GM21619 (cell line): ENCODE data around the gene TMEM52.

Source experiments
- ATAC-seq: cut with Tn5 transposase; IDR thresholded peaks from one replicate; pipeline ENCODE4 v1.9.1; 2021; ENCODE audit not compliant: unreplicated experiment

The TMEM52 gene

GRCh38 chr1:1916851-1917251 lies 2.2 kb downstream of the TMEM52 start:
- ATAC-seq: no peak

- no peak for ATAC-seq
These were observed 2.9 kb downstream of the TMEM52 start for GRCh38 chr1:1915911-1916840.

GRCh38 chr1:1914971-1915692 lies 3.9 kb downstream of the TMEM52 start, which contains the start of gene CALML6:
CALML6 (plus strand) TSS chr1:1915260; CDS start chr1:1915281, 21 bp downstream.
- ATAC-seq: no peak

GRCh38 chr1:1914101-1914970 lies 4.7 kb downstream of the TMEM52 start:
- no peak for ATAC-seq

DNA sequence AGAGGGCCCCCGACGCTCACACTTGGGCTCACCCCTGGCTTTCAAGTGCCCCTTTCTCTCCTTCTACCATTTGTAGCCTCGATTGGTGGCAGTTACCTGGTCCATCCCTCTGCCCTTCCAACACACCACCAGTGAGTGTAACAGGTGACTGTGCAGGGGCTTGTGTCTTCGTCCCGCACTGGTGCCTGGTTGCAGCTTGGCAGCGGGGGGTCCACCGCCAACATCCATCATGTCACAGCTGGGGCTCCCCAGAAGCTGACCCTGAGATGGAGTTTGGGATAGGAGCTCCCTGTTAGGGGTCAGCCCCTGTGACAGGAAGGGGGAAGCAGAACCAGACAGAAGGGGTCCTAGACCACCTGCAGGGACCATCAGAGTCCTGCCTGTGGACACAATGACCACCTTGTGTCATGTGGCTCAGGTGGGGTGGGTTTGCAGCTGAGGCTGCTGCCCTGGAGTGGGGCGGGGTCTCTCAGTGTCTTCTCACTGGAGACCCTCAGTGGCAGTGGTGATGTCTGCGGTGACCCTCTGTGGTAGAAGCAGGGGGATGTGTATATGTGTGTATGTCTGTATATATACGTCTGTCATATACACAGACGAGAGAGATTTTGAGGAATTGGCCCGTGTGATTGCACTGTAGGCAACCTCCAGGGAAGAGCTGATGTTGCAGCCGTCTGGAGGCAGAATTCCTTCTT lies 7.6 kb downstream of the TMEM52 start:
- ATAC-seq: no peak

DNA sequence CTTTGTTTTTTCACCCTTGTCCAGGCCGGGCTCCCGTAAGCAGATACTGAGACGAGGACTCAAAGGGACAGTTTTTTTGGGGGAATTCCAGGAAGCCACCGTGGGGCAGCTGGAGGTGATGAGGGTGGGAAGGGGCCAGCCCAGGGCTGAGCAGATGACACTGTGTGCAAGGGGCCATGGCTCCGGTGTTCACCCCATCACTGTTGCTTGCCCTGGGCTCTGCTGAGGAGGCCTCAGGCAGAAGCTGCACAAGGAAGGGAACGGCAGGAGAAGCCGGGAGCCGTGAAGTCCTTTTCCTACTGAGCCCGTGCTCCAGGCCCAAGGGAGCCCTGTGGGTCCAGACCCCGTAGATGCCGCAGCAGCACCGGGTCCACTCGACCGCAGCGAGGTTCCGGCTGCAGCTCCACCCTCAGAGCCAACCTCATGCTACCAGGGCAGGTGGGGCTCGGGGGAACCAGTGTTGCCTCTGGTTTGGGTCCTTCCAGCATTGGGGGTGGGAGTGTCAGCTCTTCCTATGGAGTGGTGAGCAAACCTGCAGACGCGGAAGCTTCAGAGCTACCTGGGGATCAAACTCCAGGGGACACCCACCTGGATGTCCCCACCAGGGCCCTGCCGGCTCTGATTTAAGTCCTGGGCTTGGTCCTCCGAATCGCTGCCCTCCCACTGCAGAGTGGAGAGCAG lies 8.3 kb downstream of the TMEM52 start:
- ATAC-seq: no peak

DNA sequence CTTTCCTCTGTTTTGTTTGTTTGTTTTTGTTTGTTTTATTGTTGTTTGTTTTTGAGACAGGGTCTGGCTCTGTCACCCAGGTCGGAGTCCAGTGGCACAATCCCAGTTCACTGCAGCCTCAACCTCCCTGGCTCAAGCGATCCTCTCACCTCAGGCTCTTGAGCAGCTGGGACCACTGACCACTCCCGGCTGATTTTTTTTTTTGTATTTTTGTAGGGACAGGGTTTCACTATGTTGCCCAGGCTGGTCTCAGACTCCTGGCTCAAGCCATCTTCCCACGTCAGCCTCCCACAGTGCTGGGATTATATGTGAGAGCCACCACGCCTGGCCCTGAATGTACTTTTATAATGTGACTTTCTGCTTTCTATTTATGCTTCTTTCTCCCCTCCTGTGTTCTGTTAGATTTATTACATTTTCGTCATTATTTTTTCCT lies 9.0 kb downstream of the TMEM52 start:
- no peak for ATAC-seq

DNA sequence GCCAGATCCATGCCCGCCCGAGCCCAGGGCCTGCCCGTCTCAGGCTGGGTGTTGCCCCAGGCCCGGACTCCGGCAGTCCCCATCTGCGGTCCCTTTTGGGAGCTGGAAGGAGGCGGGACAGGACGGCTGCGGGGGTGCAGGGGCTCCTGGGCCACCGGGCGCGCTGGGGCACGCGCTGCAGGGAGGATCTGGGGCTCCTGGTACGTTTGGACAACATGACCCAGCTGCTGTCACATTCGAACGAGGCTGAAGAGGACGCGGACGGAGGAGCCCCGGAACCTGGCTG lies 10.6 kb downstream of the TMEM52 start:
- no peak for ATAC-seq

DNA sequence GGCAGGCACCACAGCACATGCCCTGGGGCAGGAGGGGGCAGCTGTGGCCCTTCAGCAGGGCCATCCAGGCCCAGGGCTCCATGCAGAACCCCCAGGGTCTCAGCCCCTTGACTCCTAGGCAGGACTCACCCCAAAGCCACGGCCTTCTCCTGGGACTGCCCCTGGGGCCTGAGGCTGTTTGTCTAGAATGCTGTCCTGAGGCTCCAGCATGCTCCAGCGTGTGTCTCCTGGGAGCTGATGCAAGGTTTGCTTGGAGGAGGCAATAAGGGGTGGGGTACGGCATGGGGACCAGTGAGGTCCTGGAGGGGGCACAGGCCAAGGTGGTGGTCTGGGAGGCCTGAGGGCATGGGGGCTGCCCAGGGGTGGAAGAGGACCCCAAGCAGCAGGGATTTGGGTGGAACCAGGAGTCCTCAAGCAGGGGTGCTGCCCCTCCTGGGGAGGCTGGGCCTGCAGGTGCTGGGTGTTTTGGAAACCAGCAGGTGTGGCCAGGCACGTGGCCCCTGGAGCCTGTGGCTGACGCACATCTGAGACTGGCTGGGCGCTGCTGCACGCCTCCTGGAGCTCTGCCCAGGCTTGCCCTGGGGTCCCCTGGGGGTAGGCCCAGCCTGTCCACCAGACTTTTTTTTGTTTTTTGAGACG lies 11.9 kb downstream of the TMEM52 start:
- ATAC-seq: no peak

DNA sequence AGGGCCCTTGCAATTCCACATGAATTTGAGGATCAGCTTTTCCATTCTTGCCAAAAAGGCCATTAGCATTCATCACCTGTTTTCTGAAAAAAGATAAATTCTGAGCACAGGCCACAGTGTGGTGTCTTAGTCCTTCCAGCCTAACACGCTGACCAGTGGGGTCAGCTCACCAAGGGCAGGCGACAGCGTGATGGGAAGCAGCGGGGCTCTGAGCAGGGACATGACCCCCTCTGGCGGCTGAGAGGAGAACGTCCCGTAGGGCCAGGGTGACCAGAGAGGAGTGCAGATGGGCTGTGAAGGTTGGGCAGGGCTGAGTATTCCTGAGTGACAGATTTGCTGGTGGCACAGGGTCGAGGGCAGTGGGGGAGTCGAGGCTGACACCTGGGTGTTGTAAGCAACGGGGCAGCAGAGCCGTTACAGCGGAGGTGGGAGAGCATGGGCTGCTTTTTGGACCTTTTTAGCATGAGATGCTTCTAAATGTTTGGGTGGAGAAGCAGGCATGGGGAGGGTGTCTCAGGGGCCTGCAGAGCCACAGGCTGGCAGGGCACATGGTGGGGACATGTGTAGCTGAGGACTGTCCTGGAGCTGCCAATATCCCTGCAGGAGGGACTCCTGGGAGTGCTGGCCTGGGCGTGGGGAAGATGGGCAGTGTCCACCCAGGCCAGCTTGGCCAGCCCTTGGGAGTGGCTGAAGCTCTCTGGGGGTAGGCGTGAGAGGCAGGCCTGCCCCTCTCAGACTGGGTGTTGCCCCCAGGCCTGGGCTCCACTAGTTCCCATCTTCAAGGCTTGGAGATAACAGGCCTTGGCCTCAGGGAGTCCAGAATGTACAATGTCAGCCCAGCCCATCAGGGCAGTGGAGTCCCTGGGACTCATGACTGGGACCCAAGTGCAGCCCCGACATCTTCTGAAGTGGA lies 12.6 kb downstream of the TMEM52 start:
- no peak for ATAC-seq

GRCh38 chr1:1903224-1903623 lies 15.9 kb downstream of the TMEM52 start:
- ATAC-seq: no peak

DNA sequence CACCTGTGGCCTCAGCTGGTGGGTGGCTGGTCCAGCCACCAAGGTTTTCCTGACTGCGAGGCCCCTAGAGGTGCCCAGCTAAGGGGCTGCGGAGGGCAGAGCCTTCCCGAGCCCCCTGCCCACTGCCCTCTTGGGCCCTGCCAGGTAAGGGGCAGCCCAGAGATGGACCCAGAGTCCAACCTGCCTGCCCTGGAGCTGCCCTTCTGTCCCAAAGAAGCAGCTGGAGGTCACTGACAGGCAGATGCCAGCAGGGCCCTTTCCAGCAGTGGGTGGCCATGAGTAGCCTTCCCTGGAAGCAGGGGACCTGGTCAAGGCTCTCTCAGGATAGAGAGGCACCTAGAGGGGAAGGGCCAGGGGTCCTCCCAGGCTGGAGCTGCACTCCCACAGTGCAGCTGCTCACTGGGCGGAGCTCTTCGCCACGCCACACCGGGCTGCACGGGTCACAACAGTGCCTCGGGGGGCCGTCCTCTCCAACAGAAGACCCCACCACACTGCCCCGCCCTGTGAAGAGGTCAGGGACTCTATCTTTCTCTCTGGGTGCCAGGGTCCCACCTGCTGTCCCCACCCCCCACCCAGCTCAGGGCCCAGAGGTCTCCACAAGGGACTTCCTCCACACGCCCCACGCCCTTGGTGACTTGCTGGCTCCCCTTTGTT lies 17.3 kb downstream of the TMEM52 start:
- no peak for ATAC-seq

DNA sequence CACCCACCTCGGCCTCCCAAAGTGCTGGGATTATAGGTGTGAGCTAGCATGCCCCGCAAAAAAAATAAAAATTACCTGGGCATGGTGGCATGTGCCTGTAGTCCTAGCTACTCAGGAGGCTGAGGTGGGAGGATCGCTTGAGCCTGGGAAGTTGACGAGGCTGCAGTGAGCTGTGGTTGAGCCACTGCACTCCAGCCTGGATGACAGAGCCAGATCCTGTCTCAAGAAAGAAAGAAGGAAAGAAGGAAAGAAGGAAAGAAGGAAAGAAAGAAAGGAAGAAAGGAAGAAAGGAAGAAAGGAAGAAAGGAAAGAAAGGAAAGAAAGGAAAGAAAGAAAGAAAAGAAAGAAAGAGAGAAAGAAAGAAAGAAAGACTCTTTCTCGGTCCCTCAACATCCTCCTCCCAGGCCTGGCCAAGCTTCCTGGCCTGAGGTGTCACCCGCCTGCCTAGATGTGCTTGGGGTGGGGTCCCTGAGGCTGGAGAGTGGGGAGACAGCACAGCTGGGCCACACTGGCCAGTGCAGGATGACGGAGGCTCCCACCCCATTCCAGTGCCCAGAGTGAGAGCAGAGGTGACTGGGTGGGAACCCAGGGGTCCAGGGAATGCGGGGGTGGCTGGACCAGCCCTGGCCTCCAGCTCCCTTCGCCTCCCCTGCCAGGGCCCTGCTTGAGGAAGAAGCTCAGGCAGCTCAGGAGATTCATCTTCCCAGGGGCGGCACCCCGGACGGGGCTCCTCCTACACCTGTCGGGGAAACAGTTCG lies 18.0 kb downstream of the TMEM52 start:
- ATAC-seq: no peak

GRCh38 chr1:1899967-1900327 lies 19.1 kb downstream of the TMEM52 start:
- no peak for ATAC-seq

DNA sequence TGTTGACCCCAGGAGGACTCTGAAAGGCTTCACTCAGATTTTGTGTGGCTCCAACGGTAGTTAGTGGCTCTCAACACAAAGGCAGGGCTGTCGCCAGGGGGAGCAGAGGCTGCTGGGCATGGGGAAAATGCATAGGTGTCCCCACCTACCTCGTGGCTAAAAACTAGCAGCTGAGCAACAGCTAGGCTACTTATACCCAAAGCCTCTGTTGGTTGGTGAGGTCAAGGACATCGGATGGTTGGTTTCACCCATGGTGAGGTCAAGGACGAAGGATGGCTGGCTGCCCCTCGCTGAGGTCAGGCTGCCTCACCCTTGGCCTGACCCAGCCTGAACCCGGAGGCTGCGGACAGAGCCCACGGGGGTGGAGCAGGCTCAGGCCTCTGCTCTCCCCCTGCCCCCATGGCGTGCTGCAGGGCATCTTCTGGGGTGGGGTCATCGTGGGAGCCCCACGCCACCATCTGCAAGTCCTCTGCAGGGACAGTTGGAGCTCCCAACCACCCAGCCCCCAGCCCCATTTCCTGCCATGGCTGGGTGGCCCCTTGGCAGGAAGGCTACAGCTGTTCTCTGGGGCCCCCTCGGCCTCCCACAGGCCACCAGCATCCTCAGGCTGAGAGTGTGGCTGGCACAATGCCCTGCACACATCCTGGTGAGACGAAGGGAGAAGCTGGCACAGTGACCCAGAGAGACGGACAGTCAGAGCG lies 19.7 kb downstream of the TMEM52 start:
- ATAC-seq: no peak

DNA sequence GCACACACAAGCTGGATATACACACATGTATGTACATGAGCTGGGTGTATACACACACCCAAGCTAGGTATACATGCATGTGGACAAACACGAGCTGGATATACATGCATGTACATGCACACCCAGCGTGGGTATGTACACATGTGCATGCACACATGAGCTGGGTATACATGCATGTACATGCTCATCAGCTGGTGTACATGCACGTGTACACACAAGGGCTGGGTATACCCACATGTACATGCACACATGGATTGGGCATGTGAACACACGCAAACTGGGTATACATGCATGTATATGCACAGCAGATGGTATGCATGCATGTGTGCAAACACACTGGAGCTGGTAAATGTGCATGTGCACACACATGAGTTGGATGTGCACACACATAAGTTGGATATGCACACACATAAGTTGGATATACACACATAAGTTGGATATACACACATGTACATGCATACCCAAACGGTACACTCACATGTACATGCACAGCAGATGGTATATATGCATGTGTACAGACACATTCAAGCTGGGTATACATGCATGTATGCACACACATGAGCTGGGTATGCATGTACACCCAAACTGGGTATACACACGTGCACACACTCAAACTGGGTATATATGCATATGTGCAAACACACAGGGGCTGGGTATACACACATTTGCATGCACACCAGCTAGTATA lies 20.7 kb downstream of the TMEM52 start:
- no peak for ATAC-seq
